GM12872 (cell line): Measurements from ENCODE around the gene CYP2D6.

ENCODE experiments used
- CTCF ChIP-seq: IDR thresholded peaks from 3 replicates; pipeline ENCODE4 v1.5.1; 2011; ENCODE audit warnings: low read depth, mild to moderate bottlenecking, low read length, moderate library complexity; ENCODE audit not compliant: insufficient read depth

CYP2D6 gene

GRCh38 chr22:42172773-42173172, 42.2 kb upstream of the CYP2D6 start:
- no peak for TF ChIP-seq CTCF

DNA sequence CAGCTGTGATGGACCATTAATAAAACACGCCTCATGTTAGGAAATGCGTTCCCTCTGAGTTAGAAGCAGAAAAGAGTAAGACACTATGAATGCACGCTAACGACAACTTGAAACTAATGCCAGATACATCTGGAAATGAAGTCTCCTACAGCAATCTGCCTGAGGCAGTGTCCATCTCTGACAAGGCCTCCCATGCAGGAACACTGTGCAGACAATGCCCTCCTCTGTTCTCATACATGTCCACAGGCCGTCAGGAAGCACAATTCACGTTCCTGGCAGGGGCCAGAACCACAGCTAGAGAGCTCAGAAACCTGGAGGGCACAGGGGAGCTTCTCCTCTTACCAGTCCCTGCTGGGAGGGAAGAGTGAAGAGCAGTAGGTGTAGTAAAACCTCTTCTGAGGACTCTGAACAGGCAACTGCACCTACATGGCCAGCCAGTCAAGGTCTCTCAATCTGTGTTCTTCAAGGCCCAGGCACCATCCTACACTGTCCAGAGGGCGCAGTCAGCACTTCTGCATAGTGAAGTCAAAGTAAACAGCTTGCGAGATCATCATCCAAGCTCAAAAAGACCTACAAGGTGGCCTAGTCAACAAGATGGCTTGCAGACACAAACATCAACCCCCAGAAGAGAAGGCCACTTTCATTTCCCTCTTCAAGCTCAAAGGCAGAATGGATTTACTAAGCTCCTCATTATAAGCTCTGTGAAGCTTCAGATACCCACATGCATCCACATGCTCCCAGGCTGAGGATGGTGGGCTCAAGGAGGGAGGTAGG, 41.5 kb upstream of the CYP2D6 start:
- no peak for TF ChIP-seq CTCF

GRCh38 chr22:42171417-42171816, 40.8 kb upstream of the CYP2D6 start:
- no peak for TF ChIP-seq CTCF

DNA sequence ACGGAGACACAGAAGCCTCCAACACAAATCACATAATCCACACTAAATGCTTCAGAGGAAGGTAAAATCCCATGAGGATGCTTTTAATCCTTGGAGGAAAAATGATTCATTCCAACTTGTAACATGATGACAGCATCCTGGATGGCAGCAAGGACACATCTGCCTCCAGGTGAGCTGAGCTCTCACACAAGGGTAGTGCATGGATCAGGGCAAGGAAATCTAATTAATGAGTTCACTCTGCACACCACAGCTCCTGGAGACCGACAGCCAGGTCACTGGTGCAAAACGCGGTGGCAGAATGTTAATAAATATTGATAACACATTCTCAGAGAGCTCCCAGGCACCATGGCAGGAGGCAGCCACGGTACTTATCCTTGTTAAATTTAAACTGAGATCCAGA, 40.3 kb upstream of the CYP2D6 start:
- no peak for TF ChIP-seq CTCF

- peak; percentile 99 for TF ChIP-seq CTCF
Observed at GRCh38 chr22:42169055-42169469, 38.5 kb upstream of the CYP2D6 start.

DNA sequence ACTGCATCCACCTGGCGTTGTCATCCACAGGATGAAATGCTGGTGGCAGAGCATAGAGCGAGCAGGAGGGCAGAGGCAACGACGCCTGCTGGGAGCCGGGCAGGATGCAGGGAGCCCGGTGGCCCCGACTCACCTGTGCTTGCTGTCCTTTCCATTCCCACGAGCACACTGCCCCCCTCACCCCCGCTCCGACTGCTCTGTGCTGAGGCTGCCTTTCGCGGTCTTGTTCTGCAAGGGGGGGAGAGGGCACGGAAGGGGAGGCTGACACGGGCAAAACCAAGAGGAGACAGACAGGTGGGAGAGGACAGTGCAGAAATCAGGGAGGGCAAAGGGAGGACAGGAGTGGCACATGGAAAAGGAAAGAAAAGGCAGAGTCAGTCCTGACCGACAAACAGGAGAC, 37.9 kb upstream of the CYP2D6 start:
- no peak for TF ChIP-seq CTCF

- TF ChIP-seq CTCF = no peak
Observed at GRCh38 chr22:42167066-42167465, 36.5 kb upstream of the CYP2D6 start.

DNA sequence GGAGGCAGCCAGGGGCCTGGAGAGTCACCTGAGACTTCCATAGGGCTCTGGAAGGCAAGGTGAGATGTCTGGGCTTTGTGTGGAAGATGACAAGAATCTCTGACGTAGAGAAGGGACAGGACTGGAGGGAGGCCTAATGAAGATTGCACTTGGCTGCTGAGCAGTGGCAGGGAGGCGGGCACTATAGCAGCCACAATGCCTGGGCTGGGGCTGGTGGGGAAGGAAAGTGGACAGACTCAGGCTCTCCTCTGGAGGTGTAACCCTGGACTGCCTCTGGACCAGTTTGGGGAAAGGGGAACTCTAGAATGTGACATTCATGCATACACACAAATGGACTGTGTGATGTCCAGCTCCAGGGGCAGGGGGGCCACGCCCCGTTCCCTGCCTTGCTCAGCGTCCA, 34.3 kb upstream of the CYP2D6 start:
- TF ChIP-seq CTCF = no peak
